PC-3 (cell line): Measurements from ENCODE around the gene TRIM31. TPM values are rescaled to one million over a fixed set of nuclear protein-coding genes. Genes with fewer than 3 reads are reported as not detected.
A peak's percentile ranks its signal among the peaks of the same experiment; 100 is the strongest.

Experiments
- ATAC-seq: fragments of 200-7000 bp; cut with Tn5 transposase; 2 replicates; pipeline ENCODE4 v1.9.1; 2020; ENCODE audit warnings: mild to moderate bottlenecking, moderate library complexity
- BruUV-seq: library from RNA; stranded (reverse); fragments of 400-500 nt; replicated peaks from 2 replicates; lab custom pipeline; 2021; lab: Mats Ljungman, UMichigan
- CTCF ChIA-PET: fragments of 300-600 bp; sonication (Branson Sonifier 250); formaldehyde crosslinking; loops from one replicate; lab custom pipeline; 2022; ENCODE audit warnings: antibody characterized with exemption; lab: Charles Lee
- POLR2A ChIA-PET: fragments of 300-600 bp; sonication (Branson Sonifier 250); formaldehyde crosslinking; loops from one replicate; lab custom pipeline; 2022; ENCODE audit warnings: antibody characterized with exemption; ENCODE audit not compliant: unreplicated experiment; lab: Charles Lee
- DNase-seq: peaks from one replicate; pipeline ENCODE4 v3.0.0-alpha.2; 2015
- H2AFZ ChIP-seq: fragments of 300-600 bp; sonication (generic); 2 replicates; pipeline ENCODE4 v1.6.0; 2016; ENCODE audit warnings: antibody characterized with exemption, low read length
- H3F3A ChIP-seq: fragments of 300-600 bp; sonication (generic); one replicate; pipeline ENCODE4 v1.6.0; 2017; ENCODE audit warnings: antibody characterized with exemption, low read length, control low read depth, mild to moderate bottlenecking; ENCODE audit not compliant: unreplicated experiment
- H3K27ac ChIP-seq: fragments of 300-600 bp; sonication (generic); 2 replicates; pipeline ENCODE4 v1.5.1; 2016; ENCODE audit warnings: mild to moderate bottlenecking, low read length
- H3K27me3 ChIP-seq: fragments of 300-600 bp; sonication (generic); 2 replicates; pipeline ENCODE4 v1.6.1; 2016; ENCODE audit warnings: low read length, mixed read lengths
- H3K36me3 ChIP-seq: fragments of 300-600 bp; sonication (generic); 2 replicates; pipeline ENCODE4 v1.6.1; 2016; ENCODE audit warnings: low read depth, mixed run types, low read length, mixed read lengths
- H3K4me1 ChIP-seq: fragments of 300-600 bp; sonication (generic); 2 replicates; pipeline ENCODE4 v1.5.1; 2016; ENCODE audit warnings: low read length; ENCODE audit not compliant: insufficient read depth
- H3K4me2 ChIP-seq: fragments of 300-600 bp; sonication (generic); 2 replicates; pipeline ENCODE4 v1.6.0; 2016; ENCODE audit warnings: low read length
- H3K4me3 ChIP-seq: fragments of 300-600 bp; sonication (generic); 2 replicates; pipeline ENCODE4 v1.5.1; 2016; ENCODE audit warnings: mild to moderate bottlenecking, low read length, mixed read lengths
- H3K79me2 ChIP-seq: fragments of 300-600 bp; sonication (generic); 2 replicates; pipeline ENCODE4 v1.6.1; 2017; ENCODE audit warnings: low read length, mixed read lengths
- H3K9ac ChIP-seq: fragments of 300-600 bp; sonication (generic); 2 replicates; pipeline ENCODE4 v1.6.0; 2016; ENCODE audit warnings: mild to moderate bottlenecking, low read length
- H3K9me2 ChIP-seq: fragments of 300-600 bp; sonication (generic); replicated peaks from 2 replicates; pipeline ENCODE4 v1.6.1; 2016; ENCODE audit warnings: mixed run types, low read length, mixed read lengths
- H3K9me3 ChIP-seq: fragments of 300-600 bp; sonication (generic); 2 replicates; pipeline ENCODE4 v1.6.1; 2016; ENCODE audit warnings: low read length, mixed read lengths
- H4K20me1 ChIP-seq: fragments of 300-600 bp; sonication (generic); 2 replicates; pipeline ENCODE4 v1.6.1; 2016; ENCODE audit warnings: low read length, mixed read lengths
- EZH2 ChIP-seq: fragments of 300-600 bp; sonication (generic); IDR thresholded peaks from one replicate; pipeline ENCODE4 v1.6.1; 2017; ENCODE audit warnings: antibody characterized with exemption, mild to moderate bottlenecking, low read length; ENCODE audit not compliant: unreplicated experiment
- EZH2phosphoT487 ChIP-seq: fragments of 300-600 bp; sonication (generic); IDR thresholded peaks from 2 replicates; pipeline ENCODE4 v1.6.1; 2018; ENCODE audit warnings: mild to moderate bottlenecking, antibody characterized with exemption, low read length, borderline replicate concordance
- intact Hi-C: fragments of 100-400 bp; cut with micrococcal nuclease; formaldehyde crosslinking; loops from 2 replicates; pipeline ENCODE4 v1.9.0; 2023
- total RNA-seq: library from RNA; depleted of rRNA; stranded (reverse); fragments of >200 nt; gene quantifications from 2 replicates; pipeline ENCODE4 v1.2.3, GENCODE V29; 2014
- TF ChIP-seq, protein P1 (sequence below): fragments of 300-600 bp; sonication (generic); conservative IDR thresholded peaks from 2 replicates; pipeline ENCODE4 v1.5.1; 2017; ENCODE audit warnings: antibody characterized with exemption, low read depth, mild to moderate bottlenecking, low read length

Gene TRIM31
- total RNA-seq, 1 experiment from 2014 or later = 0.11 TPM

DNA sequence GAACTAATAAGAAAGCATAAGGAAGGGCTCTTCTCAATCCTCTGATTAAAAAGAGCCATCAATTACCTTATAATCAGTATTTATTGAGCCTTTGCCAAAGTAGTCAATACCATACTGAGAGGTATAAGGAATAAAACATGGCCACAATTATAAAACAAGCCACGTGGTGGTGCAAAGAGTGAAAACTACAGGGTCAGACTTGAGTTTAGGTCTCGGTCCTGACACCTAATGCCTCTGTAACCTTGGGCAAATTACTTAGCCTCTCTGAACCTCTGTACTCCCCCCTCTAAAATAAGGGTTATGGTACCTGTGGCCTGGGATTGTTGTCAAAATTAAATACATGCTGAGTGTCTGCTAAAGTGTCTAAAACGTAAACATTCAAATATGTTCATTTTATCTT is 36.3 kb upstream of the TRIM31 start:
- no peaks in the 10 kb centered on the region for H3K9me3 ChIP-seq
- DNase-seq = peak; percentile 13
- no peak overlapping the region for H3K4me3 ChIP-seq
- no peaks in the 10 kb centered on the region for H3F3A ChIP-seq
- H2AFZ ChIP-seq = no peak overlapping the region
- no peaks in the 10 kb centered on the region for H3K36me3 ChIP-seq
- ChIA-PET CTCF (no interaction called here), POLR2A (no interaction called here)
- BruUV-seq = no TSS peak
- no peaks in the 10 kb centered on the region for H3K79me2 ChIP-seq
- no peak overlapping the region for H3K9ac ChIP-seq
- intact Hi-C loops = loop anchor here (1.0 kb wide), 1 partner anchor 21 kb away; no protein-coding TSS in a partner anchor
- no peaks in the 10 kb centered on the region for H4K20me1 ChIP-seq
- TF ChIP-seq, protein P1, sequence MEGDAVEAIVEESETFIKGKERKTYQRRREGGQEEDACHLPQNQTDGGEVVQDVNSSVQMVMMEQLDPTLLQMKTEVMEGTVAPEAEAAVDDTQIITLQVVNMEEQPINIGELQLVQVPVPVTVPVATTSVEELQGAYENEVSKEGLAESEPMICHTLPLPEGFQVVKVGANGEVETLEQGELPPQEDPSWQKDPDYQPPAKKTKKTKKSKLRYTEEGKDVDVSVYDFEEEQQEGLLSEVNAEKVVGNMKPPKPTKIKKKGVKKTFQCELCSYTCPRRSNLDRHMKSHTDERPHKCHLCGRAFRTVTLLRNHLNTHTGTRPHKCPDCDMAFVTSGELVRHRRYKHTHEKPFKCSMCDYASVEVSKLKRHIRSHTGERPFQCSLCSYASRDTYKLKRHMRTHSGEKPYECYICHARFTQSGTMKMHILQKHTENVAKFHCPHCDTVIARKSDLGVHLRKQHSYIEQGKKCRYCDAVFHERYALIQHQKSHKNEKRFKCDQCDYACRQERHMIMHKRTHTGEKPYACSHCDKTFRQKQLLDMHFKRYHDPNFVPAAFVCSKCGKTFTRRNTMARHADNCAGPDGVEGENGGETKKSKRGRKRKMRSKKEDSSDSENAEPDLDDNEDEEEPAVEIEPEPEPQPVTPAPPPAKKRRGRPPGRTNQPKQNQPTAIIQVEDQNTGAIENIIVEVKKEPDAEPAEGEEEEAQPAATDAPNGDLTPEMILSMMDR = peak; percentile 36
- no peak for TF ChIP-seq EZH2
- no peak overlapping the region for H3K4me2 ChIP-seq
- H3K27me3 ChIP-seq = 0 out of 2 replicates have a peak, but pooled peaks cover 1% of the 10 kb centered on the region
- no peak overlapping the region for H3K27ac ChIP-seq
- 0 out of 2 replicates have a peak, but pooled peaks have one; percentile 40 for ATAC-seq
- H3K9me2 ChIP-seq = no peaks in the 10 kb centered on the region
- peaks cover 4% of the 10 kb centered on the region for H3K4me1 ChIP-seq

GRCh38 chr6:30147096-30147495 is 34.2 kb upstream of the TRIM31 start:
- no peak overlapping the region for H3K4me3 ChIP-seq
- H3K4me2 ChIP-seq = no peak overlapping the region
- DNase-seq (no peak), ATAC-seq (no peak)
- TF ChIP-seq EZH2phosphoT487 (no peak), EZH2 (no peak)
- TF ChIP-seq, protein P1 = no peak
- no peaks in the 10 kb centered on the region for H3K36me3 ChIP-seq
- no peak overlapping the region for H3K9ac ChIP-seq
- ChIA-PET POLR2A (no interaction called here), CTCF (no interaction called here)
- no peak overlapping the region for H3K27ac ChIP-seq
- no peaks in the 10 kb centered on the region for H3K9me3 ChIP-seq
- peaks cover 10% of the 10 kb centered on the region; the same call in 1 of the 2 replicates for H3K27me3 ChIP-seq
- H2AFZ ChIP-seq = no peak overlapping the region
- H3K79me2 ChIP-seq = no peaks in the 10 kb centered on the region
- no peaks in the 10 kb centered on the region for H4K20me1 ChIP-seq
- intact Hi-C loops = no loop called here
- H3K9me2 ChIP-seq = no peaks in the 10 kb centered on the region
- no peaks in the 10 kb centered on the region for H3F3A ChIP-seq
- no TSS peak for BruUV-seq
- no peaks in the 10 kb centered on the region for H3K4me1 ChIP-seq

GRCh38 chr6:30145818-30146217 is 32.9 kb upstream of the TRIM31 start:
- Histone ChIP-seq H3K4me1 (no peaks in the 10 kb centered on the region), H3K27me3 (peaks cover 11% of the 10 kb centered on the region; the same call in 1 of the 2 replicates), H3K9me3 (no peaks in the 10 kb centered on the region), H3K36me3 (no peaks in the 10 kb centered on the region), H4K20me1 (no peaks in the 10 kb centered on the region), H3K4me2 (no peak overlapping the region), H3K79me2 (no peaks in the 10 kb centered on the region), H3F3A (no peaks in the 10 kb centered on the region), H2AFZ (no peak overlapping the region), H3K27ac (no peak overlapping the region), H3K9me2 (no peaks in the 10 kb centered on the region), H3K9ac (no peak overlapping the region), H3K4me3 (no peak overlapping the region)
- TF ChIP-seq, protein P1 = no peak
- TF ChIP-seq EZH2phosphoT487 (no peak), EZH2 (no peak)
- BruUV-seq = no TSS peak
- ATAC-seq = no peak
- intact Hi-C loops = no loop called here
- CTCF ChIA-PET = no interaction called here
- no peak for DNase-seq
- POLR2A ChIA-PET = no interaction called here
